AG04449 (cell line): ENCODE measurements around the gene PCCA.

Experiments
- CTCF ChIA-PET: fragments of 350-600 bp; formaldehyde crosslinking; extraction: SDS; loops from one replicate; lab custom pipeline; 2021; ENCODE audit warnings: antibody characterized with exemption; lab: Yijun Ruan, JAX
- POLR2A ChIA-PET: fragments of 400-600, 350-600 bp; formaldehyde crosslinking; extraction: SDS; loops from one replicate; lab custom pipeline; 2020; ENCODE audit warnings: antibody characterized with exemption, inconsistent platforms; lab: Yijun Ruan, JAX
- DNase-seq: peaks from one replicate; pipeline ENCODE4 v3.0.0-alpha.2; 2010; ENCODE audit warnings: low read depth, low spot score
- H3K4me3 ChIP-seq: 2 replicates; pipeline ENCODE4 v1.5.1; 2011; ENCODE audit warnings: low read depth, mild to moderate bottlenecking, control low read depth, low read length
- TF ChIP-seq, protein P1 (sequence below): IDR thresholded peaks from one replicate; pipeline ENCODE4 v1.5.1; 2011; ENCODE audit warnings: mild to moderate bottlenecking, moderate library complexity, low read length, control low read depth, inconsistent platforms; ENCODE audit not compliant: insufficient read depth; ENCODE audit errors: missing control alignments

The PCCA gene

DNA sequence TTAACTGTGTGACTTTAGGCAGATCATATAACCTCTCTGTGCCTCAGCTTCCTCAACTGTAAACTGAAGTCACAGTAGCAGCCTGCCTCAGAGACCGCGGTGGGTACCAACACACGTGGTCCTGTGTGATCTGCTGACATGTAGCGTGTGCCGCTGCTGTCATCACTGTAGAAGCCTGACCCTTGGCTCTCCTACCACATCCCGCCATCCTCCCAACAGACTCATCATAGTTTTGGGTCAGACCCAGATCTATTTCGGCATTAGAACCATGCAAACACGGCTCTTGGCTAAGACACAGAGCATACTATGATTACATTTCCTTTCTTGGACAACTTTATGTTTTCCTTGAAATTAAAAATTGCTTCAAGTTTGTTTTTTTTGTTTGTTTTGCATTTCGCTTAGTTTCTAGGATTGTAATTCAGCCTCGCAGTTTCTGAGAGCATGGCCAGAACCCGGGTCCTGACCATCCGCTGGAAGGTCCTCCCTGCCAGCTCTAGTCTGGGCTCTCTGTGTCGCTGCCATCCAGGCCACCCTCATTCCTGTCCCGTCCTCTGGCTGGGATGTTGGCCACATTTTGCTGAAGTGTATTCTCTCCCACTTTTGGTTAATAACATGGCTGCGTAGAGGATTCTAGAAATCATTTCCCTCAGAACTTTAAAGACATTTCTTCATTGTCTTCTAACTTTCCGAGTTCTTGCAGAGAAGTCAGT lies 446.7 kb downstream of the PCCA start:
- ChIA-PET POLR2A (no interaction called here), CTCF (interaction anchor here (1.3 kb wide), 1 partner anchor 619 kb away, joined by 6 read pairs; no protein-coding TSS in a partner anchor)
- H3K4me3 ChIP-seq: no peak overlapping the region
- no peak for DNase-seq
- TF ChIP-seq, protein P1, sequence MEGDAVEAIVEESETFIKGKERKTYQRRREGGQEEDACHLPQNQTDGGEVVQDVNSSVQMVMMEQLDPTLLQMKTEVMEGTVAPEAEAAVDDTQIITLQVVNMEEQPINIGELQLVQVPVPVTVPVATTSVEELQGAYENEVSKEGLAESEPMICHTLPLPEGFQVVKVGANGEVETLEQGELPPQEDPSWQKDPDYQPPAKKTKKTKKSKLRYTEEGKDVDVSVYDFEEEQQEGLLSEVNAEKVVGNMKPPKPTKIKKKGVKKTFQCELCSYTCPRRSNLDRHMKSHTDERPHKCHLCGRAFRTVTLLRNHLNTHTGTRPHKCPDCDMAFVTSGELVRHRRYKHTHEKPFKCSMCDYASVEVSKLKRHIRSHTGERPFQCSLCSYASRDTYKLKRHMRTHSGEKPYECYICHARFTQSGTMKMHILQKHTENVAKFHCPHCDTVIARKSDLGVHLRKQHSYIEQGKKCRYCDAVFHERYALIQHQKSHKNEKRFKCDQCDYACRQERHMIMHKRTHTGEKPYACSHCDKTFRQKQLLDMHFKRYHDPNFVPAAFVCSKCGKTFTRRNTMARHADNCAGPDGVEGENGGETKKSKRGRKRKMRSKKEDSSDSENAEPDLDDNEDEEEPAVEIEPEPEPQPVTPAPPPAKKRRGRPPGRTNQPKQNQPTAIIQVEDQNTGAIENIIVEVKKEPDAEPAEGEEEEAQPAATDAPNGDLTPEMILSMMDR: no peak

DNA sequence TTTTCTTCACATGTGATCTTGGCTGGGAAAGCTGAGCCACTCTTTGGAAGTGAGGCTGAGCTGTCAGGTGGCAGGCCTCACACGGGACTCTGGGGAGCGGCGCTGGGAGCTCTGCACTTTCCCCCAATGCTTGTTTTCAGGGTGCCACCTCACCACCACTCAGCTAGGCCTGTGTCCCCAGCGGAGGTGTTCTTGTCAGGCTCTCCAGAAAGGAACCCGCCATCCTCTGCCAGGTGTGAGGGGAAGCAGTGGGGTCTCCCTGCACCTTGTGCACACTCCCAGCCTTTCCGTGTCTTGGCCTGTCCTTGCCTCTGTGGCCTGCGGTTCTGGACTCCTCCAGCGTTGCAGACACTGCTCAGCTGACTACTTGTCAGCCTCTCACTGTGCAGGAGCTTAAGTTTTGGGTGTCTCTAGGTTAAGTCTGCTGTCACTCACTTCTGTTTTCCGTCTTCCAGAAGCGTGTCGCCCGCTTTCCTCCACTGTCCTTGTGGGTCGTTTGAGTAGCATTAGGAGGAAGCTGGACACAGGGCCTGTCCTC lies 447.8 kb downstream of the PCCA start:
- TF ChIP-seq, protein P1: no peak
- ChIA-PET POLR2A (no interaction called here), CTCF (interaction anchor here (1.2 to 1.3 kb wide), 2 partner anchors 620 to 879 kb away, joined by 3 to 6 read pairs; no protein-coding TSS in a partner anchor)
- no peak for DNase-seq
- H3K4me3 ChIP-seq: no peak overlapping the region

DNA sequence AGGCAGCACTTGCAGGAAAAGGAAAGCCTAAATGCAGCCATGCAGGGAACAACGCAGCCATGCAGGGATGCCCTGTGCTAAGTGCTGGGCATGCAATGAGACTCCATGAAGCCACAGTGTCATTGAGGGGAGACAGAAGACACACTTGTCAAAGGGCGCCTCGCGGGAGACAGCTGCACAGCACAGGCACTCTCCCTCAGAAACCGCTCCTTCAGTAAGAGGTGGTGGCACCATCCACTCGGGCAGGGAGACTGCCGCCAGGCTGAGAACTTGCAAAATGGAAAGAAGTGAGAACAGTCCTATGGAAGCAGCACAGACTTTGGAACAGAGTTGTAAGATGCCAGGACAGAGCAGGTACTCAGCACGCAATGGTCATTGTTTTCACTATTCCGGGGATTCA lies 448.6 kb downstream of the PCCA start:
- ChIA-PET CTCF (interaction anchor here (1.2 kb wide), 1 partner anchor 880 kb away, joined by 3 read pairs; no protein-coding TSS in a partner anchor), POLR2A (no interaction called here)
- no peak overlapping the region for H3K4me3 ChIP-seq
- TF ChIP-seq, protein P1: no peak
- no peak for DNase-seq

DNA sequence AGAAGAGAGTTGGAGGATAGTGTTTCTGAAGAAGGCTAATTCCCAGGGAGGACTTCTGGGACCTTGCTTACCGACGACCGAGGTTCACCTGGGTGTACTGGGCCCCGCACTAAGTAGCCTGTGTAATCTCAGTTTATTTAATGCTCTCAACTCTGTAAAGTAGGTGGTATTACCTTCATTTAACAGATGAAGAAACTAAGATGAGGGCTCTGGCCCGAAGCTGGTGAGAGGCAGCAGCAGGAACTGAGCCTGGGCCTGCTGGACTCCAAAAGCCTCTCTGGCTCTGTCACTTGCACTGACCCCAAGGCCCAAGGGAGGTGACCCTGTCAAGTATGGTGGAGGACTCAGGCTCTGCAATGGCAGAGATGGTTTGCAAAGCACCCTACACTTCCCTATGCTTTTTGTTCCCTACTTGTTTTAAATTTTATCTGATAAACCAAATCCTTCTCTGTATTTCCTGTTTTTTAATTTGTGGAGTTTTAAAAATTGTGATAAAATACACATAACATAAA lies 449.1 kb downstream of the PCCA start:
- H3K4me3 ChIP-seq: no peak overlapping the region
- DNase-seq: no peak
- POLR2A ChIA-PET: no interaction called here
- TF ChIP-seq, protein P1: no peak
- CTCF ChIA-PET: no interaction called here

DNA sequence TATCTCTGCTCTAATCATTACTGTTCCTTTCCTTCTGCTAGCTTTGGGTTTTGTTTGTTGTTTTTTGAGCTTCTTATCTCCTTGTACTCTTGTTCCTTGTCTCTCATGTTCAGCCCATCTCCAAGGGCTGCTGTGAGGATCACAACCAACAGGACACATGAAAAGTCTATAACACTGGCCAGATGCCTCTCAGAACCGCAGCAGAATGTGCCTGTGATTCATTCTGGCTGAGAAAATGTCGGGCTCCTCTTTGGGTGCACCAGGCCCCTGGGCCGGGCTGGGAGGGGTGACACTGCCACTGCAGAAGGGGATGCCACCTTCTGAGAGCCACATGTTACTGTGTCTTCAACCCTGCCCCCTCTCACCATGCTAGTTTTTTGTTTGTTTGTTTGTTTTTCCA lies 451.7 kb downstream of the PCCA start:
- CTCF ChIA-PET: interaction anchor here (1.0 to 1.5 kb wide), 4 partner anchors 19 to 624 kb away, joined by 3 to 5 read pairs (median 3); no protein-coding TSS in a partner anchor

More for the DNA sequence above, 451.7 kb downstream of the PCCA start:
- no peak for DNase-seq
- POLR2A ChIA-PET: no interaction called here
- TF ChIP-seq, protein P1: no peak
- H3K4me3 ChIP-seq: no peak overlapping the region
